Activated naive CD8-positive, alpha-beta T cell treated with anti-CD3 and anti-CD28 coated beads for 36 hours (primary cell): ENCODE results near the gene SYCP2L. TPM values are rescaled to one million over a fixed set of nuclear protein-coding genes. Genes with fewer than 3 reads are reported as not detected.
"Not testable (repeated sequence)": the region's sequence is repeated elsewhere in the genome, so short reads cannot be mapped to it uniquely, and the experiment has no call there.

Experiments
- DNase-seq: peaks from one replicate; pipeline ENCODE4 v3.0.0; 2021
- H3K27ac Mint-ChIP-seq: one replicate; pipeline ENCODE4 v1.8.0; 2022; ENCODE audit warnings: mild to moderate bottlenecking, moderate library complexity, mixed read lengths
- H3K27me3 Mint-ChIP-seq: one replicate; pipeline ENCODE4 v1.8.0; 2022; ENCODE audit warnings: mild to moderate bottlenecking, mixed read lengths
- H3K36me3 Mint-ChIP-seq: one replicate; pipeline ENCODE4 v1.8.0; 2021; ENCODE audit warnings: mild to moderate bottlenecking, mixed read lengths
- H3K4me1 Mint-ChIP-seq: one replicate; pipeline ENCODE4 v1.8.0; 2021; ENCODE audit warnings: mixed read lengths
- H3K4me3 Mint-ChIP-seq: one replicate; pipeline ENCODE4 v1.8.0; 2022; ENCODE audit warnings: mild to moderate bottlenecking, moderate library complexity, mixed read lengths
- H3K9me3 Mint-ChIP-seq: one replicate; pipeline ENCODE4 v1.8.0; 2022; ENCODE audit warnings: mixed read lengths
- total RNA-seq, 2 experiments: library from RNA; stranded (reverse); gene quantifications; one replicate each; pipeline ENCODE4 v1.2.3, GENCODE V29; 2021

SYCP2L gene
- total RNA-seq, 2 experiments from 2014 or later = not detected

- not testable (repeated sequence) for H3K4me3 Mint-ChIP-seq, H3K36me3 Mint-ChIP-seq
These were observed 23.8 kb upstream of the SYCP2L start for GRCh38 chr6:10863031-10863430.

GRCh38 chr6:10866709-10867108, 20.1 kb upstream of the SYCP2L start:
- H3K4me1 Mint-ChIP-seq, H3K27me3 Mint-ChIP-seq, H3K27ac Mint-ChIP-seq, H3K9me3 Mint-ChIP-seq, DNase-seq, H3K4me3 Mint-ChIP-seq, H3K36me3 Mint-ChIP-seq: not testable (repeated sequence)

More at GRCh38 chr6:10863031-10863430, 23.8 kb upstream of the SYCP2L start:
- not testable (repeated sequence) for H3K27ac Mint-ChIP-seq, H3K27me3 Mint-ChIP-seq, H3K9me3 Mint-ChIP-seq, DNase-seq, H3K4me1 Mint-ChIP-seq

DNA sequence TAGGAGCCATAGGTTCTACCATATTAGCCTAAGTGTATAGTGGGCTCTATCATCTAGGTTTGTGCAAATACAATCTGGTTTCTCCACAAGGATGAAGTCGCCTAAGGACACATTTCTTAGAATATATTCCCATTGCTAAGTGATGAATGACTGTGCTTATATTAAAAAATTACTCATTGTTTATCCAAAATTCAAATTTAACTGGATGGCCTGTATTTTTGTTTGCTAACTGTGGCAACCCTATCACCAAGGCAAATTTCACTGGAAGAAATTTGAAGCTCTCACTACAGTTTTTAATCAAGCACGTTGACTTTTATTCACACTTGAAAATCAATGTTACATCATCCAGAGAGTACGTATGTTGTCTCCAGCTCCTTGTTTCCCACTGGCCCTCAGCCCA, 18.9 kb upstream of the SYCP2L start:
- H3K9me3 Mint-ChIP-seq = no peaks in the 10 kb centered on the region
- H3K4me1 Mint-ChIP-seq = no peaks in the 10 kb centered on the region
- H3K27ac Mint-ChIP-seq = no peak overlapping the region
- no peaks in the 10 kb centered on the region for H3K36me3 Mint-ChIP-seq
- no peak overlapping the region for H3K4me3 Mint-ChIP-seq
- no peak for DNase-seq
- H3K27me3 Mint-ChIP-seq = no peaks in the 10 kb centered on the region

GRCh38 chr6:10873374-10873773, 13.5 kb upstream of the SYCP2L start:
- Mint-ChIP-seq H3K36me3 (no peaks in the 10 kb centered on the region), H3K27ac (no peak overlapping the region), H3K9me3 (no peaks in the 10 kb centered on the region), H3K4me3 (no peak overlapping the region), H3K4me1 (peaks cover 3% of the 10 kb centered on the region), H3K27me3 (peaks cover 14% of the 10 kb centered on the region)
- DNase-seq = no peak

DNA sequence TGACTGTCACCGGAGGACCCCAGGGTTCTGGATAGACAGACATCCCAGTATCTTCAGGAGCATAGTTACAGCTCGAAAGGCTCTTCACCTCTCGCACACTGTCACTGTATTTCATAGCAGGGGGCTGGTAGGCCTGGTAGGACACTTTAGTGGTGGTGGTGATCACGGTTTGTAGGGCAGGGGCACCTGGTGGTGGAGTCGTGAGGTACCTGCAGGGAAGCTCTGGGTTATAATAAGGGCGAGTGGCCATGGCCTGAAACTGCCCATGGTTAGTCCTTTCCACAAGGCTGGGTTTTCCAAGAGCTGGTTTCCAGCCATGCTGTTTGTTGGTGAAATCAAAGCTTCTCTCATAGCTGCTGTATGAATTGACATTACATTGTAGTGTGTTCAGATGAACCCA, 12.6 kb upstream of the SYCP2L start:
- no peak for DNase-seq
- H3K27ac Mint-ChIP-seq = no peak overlapping the region
- H3K36me3 Mint-ChIP-seq = no peaks in the 10 kb centered on the region
- H3K4me3 Mint-ChIP-seq = no peak overlapping the region
- H3K4me1 Mint-ChIP-seq = peaks cover 3% of the 10 kb centered on the region
- H3K9me3 Mint-ChIP-seq = no peaks in the 10 kb centered on the region
- H3K27me3 Mint-ChIP-seq = peaks cover 18% of the 10 kb centered on the region

- no peak for DNase-seq
- no peak overlapping the region for H3K4me3 Mint-ChIP-seq
- peaks cover 3% of the 10 kb centered on the region for H3K4me1 Mint-ChIP-seq
- peaks cover 26% of the 10 kb centered on the region for H3K27me3 Mint-ChIP-seq
- no peaks in the 10 kb centered on the region for H3K9me3 Mint-ChIP-seq
- no peaks in the 10 kb centered on the region for H3K36me3 Mint-ChIP-seq
- no peak overlapping the region for H3K27ac Mint-ChIP-seq
These were observed 11.8 kb upstream of the SYCP2L start for GRCh38 chr6:10875026-10875425.

GRCh38 chr6:10877012-10877411, 9.8 kb upstream of the SYCP2L start:
- Mint-ChIP-seq H3K4me3 (no peak overlapping the region), H3K4me1 (peaks cover 5% of the 10 kb centered on the region), H3K27me3 (peaks cover 46% of the 10 kb centered on the region), H3K36me3 (no peaks in the 10 kb centered on the region), H3K9me3 (no peaks in the 10 kb centered on the region), H3K27ac (no peak overlapping the region)
- no peak for DNase-seq

DNA sequence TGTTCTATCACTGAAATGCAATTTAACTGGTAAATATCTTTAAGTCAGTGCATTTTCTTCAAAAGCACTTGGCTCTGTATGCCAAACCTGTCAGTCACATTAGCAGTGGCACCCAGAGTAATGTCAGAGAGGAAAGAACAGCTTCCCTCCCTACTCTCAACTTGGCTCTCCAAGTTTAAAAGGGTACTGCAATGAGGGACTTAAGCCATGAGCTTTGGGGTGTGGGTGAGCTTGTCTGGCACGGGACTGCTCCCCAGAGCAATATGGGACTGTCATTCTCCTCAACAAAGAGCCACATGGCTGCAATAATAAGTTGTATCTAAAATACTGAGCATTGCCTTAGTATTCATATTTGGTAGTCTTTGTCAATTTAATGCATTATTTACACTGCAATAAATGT, 9.0 kb upstream of the SYCP2L start:
- no peaks in the 10 kb centered on the region for H3K36me3 Mint-ChIP-seq
- peaks cover 9% of the 10 kb centered on the region for H3K4me1 Mint-ChIP-seq
- H3K4me3 Mint-ChIP-seq = no peak overlapping the region
- no peak overlapping the region for H3K27ac Mint-ChIP-seq
- peaks cover 54% of the 10 kb centered on the region for H3K27me3 Mint-ChIP-seq
- DNase-seq = no peak
- no peaks in the 10 kb centered on the region for H3K9me3 Mint-ChIP-seq

- Mint-ChIP-seq H3K36me3 (no peaks in the 10 kb centered on the region), H3K9me3 (no peaks in the 10 kb centered on the region)
These were observed 6.5 kb upstream of the SYCP2L start for GRCh38 chr6:10880366-10880765.

DNA sequence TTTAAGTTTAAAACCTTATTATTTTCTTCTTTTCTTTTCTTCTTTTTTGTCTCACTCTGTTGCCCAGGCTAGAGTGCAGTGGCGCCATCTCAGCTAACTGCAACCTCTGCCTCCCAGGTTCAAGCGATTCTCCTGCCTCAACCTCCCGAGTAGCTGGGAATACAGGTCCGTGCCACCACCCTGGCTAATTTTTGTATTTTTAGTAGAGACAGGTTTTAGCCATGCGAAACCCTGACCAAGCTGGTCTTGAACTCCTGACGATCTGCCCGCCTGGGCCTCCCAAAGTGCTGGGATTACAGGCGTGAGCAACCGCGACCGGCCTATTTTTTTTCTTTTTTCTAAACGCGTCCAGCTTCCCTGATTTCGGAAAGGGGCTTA, 4.6 kb upstream of the SYCP2L start:
- not testable (repeated sequence) for H3K4me3 Mint-ChIP-seq, H3K36me3 Mint-ChIP-seq, H3K27ac Mint-ChIP-seq, H3K9me3 Mint-ChIP-seq, DNase-seq, H3K4me1 Mint-ChIP-seq
- peaks cover 88% of the 10 kb centered on the region for H3K27me3 Mint-ChIP-seq

More at GRCh38 chr6:10880366-10880765, 6.5 kb upstream of the SYCP2L start:
- DNase-seq = no peak
- Mint-ChIP-seq H3K27me3 (peaks cover 70% of the 10 kb centered on the region), H3K4me3 (no peak overlapping the region), H3K27ac (no peak overlapping the region), H3K4me1 (peaks cover 8% of the 10 kb centered on the region)

DNA sequence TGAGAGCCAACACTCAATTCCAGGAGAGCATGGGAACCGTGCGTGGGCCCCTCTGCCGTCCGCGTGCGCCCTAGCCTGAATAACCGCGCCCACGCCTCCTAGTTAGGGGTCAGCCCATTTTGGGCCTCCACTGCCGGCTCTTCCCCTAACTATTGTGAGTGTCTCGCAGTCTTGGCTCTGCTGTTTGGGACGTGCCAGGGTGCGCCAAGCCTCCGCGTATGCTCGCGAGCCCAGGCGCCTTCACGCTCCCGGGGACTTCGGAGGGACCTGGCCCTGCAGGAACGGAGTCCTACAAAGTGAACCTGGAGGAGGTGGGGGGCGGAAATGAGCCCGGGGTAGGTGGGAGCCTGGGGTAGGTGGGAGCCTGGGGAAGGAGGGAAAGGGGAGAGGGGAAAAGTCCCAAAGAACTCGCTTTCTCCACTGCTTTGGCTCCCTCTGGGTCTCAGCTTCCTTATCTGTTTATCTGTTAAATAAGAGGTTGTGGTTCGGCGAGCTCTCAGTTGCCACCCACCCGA, 4.1 kb upstream of the SYCP2L start:
- Mint-ChIP-seq H3K4me3 (no peak overlapping the region), H3K27ac (no peak overlapping the region)
- no peak for DNase-seq

GRCh38 chr6:10883312-10884244, 3.3 kb upstream of the SYCP2L start:
- H3K9me3 Mint-ChIP-seq = no peaks in the 10 kb centered on the region
- H3K4me1 Mint-ChIP-seq = peaks cover 11% of the 10 kb centered on the region
- H3K36me3 Mint-ChIP-seq = no peaks in the 10 kb centered on the region
- H3K27ac Mint-ChIP-seq = no peak overlapping the region
- H3K4me3 Mint-ChIP-seq = no peak overlapping the region
- DNase-seq = no peak
- H3K27me3 Mint-ChIP-seq = peaks cover 92% of the 10 kb centered on the region

More for the DNA sequence above, 4.1 kb upstream of the SYCP2L start:
- Mint-ChIP-seq H3K27me3 (peaks cover 89% of the 10 kb centered on the region), H3K9me3 (no peaks in the 10 kb centered on the region), H3K36me3 (no peaks in the 10 kb centered on the region), H3K4me1 (peaks cover 11% of the 10 kb centered on the region)

- no peaks in the 10 kb centered on the region for H3K36me3 Mint-ChIP-seq
- no peak for DNase-seq
- H3K4me1 Mint-ChIP-seq = peaks cover 11% of the 10 kb centered on the region
- H3K4me3 Mint-ChIP-seq = no peak overlapping the region
- no peaks in the 10 kb centered on the region for H3K9me3 Mint-ChIP-seq
- peaks cover 97% of the 10 kb centered on the region for H3K27me3 Mint-ChIP-seq
- H3K27ac Mint-ChIP-seq = no peak overlapping the region
These were observed 2.4 kb upstream of the SYCP2L start for GRCh38 chr6:10884245-10884972.

GRCh38 chr6:10886365-10886690, 524 bp upstream of the SYCP2L start:
- H3K9me3 Mint-ChIP-seq, H3K36me3 Mint-ChIP-seq, H3K27ac Mint-ChIP-seq, DNase-seq: not testable (repeated sequence)
- Mint-ChIP-seq H3K27me3 (peaks cover 93% of the 10 kb centered on the region), H3K4me3 (peak overlapping the region; percentile 73), H3K4me1 (peaks cover 11% of the 10 kb centered on the region)

GRCh38 chr6:10890151-10890550, 3.3 kb downstream of the SYCP2L start:
- Mint-ChIP-seq H3K4me3 (no peak overlapping the region), H3K27me3 (peaks cover 70% of the 10 kb centered on the region), H3K9me3 (no peaks in the 10 kb centered on the region), H3K4me1 (peaks cover 4% of the 10 kb centered on the region), H3K36me3 (no peaks in the 10 kb centered on the region), H3K27ac (no peak overlapping the region)
- DNase-seq = no peak
